ENCODE measurements around the gene CNTN5. TPM values are rescaled to one million over a fixed set of nuclear protein-coding genes. Genes with fewer than 3 reads are reported as not detected.

Gene CNTN5
- polyA plus RNA-seq, 1 of the 3 experiments (the other 2 are of a cell fraction) = not detected

- no peaks in the 10 kb centered on the region for H3K79me2 ChIP-seq (ENCODE audit: insufficient read depth)
- no peak overlapping the region for H2AFZ ChIP-seq (ENCODE audit: low read depth)
- no peak for DNase-seq
- H3K9me2 ChIP-seq = no peaks in the 10 kb centered on the region
- TF ChIP-seq SMC3 (IDR thresholded peaks at IDR 0.05; ENCODE audit: low read depth, low read length) (no peak), GATA2 (CRISPR knock-in tag; IDR thresholded peaks at IDR 0.05) (no peak), ZBTB33 (IDR thresholded peaks at IDR 0.05; ENCODE audit: borderline replicate concordance, low read depth) (no peak), RCOR1 (IDR thresholded peaks at IDR 0.05; ENCODE audit: low read length) (no peak), CTCF (IDR thresholded peaks at IDR 0.05) (no peak), REST (IDR thresholded peaks at IDR 0.05; ENCODE audit: low read depth, low read length) (no peak), FOXJ3 (CRISPR knock-in tag; IDR thresholded peaks at IDR 0.05) (no peak), TCF12 (IDR thresholded peaks at IDR 0.05) (no peak), YY1 (IDR thresholded peaks at IDR 0.05; ENCODE audit: low read depth) (no peak), GABPA (IDR thresholded peaks at IDR 0.05; ENCODE audit: low read depth) (no peak)
- 2% methylated on average over 1 of the region's 1 CpG for WGBS (ENCODE audit: low lambda C conversion rate)
- no peaks in the 10 kb centered on the region for H4K20me1 ChIP-seq (ENCODE audit: insufficient read depth)
- H3K9me3 ChIP-seq = no peaks in the 10 kb centered on the region
- no peaks in the 10 kb centered on the region for H3K27me3 ChIP-seq (ENCODE audit: insufficient read depth)
- ChIA-PET CTCF (no interaction called here), POLR2A (no interaction called here)
- no peak overlapping the region for H3K4me2 ChIP-seq
- H3K9ac ChIP-seq = no peak overlapping the region
- no peaks in the 10 kb centered on the region for H3K4me1 ChIP-seq (ENCODE audit: control insufficient read depth in 1 of 2, insufficient read depth in 2 of 2, low read depth in 1 of 2, low read length in 1 of 2)
- H3K36me3 ChIP-seq (replicated peaks in 1 of 2; ENCODE audit: control insufficient read depth in 1 of 2, insufficient read depth in 2 of 2, low read length in 1 of 2) = no peaks in the 10 kb centered on the region
- no peak overlapping the region for H3K4me3 ChIP-seq (ENCODE audit: low read depth in 2 of 2, low read length in 1 of 2)
- no peaks in the 10 kb centered on the region for H3F3A ChIP-seq (replicated peaks; ENCODE audit: insufficient read depth)
- H3K27ac ChIP-seq (ENCODE audit: low read depth in 2 of 2, low read length in 1 of 2) = no peak overlapping the region
These were observed 580.4 kb downstream of the CNTN5 start for GRCh38 chr11:99601179-99601578.

GRCh38 chr11:99614352-99614751 lies 593.6 kb downstream of the CNTN5 start:
- Histone ChIP-seq H3F3A (replicated peaks; ENCODE audit: insufficient read depth) (no peaks in the 10 kb centered on the region), H3K4me3 (ENCODE audit: low read depth in 2 of 2, low read length in 1 of 2) (no peak overlapping the region), H3K79me2 (ENCODE audit: insufficient read depth) (no peaks in the 10 kb centered on the region), H3K36me3 (replicated peaks in 1 of 2; ENCODE audit: control insufficient read depth in 1 of 2, insufficient read depth in 2 of 2, low read length in 1 of 2) (no peaks in the 10 kb centered on the region), H3K4me1 (ENCODE audit: control insufficient read depth in 1 of 2, insufficient read depth in 2 of 2, low read depth in 1 of 2, low read length in 1 of 2) (no peaks in the 10 kb centered on the region), H4K20me1 (ENCODE audit: insufficient read depth) (no peaks in the 10 kb centered on the region), H3K4me2 (no peak overlapping the region), H3K27me3 (ENCODE audit: insufficient read depth) (no peaks in the 10 kb centered on the region; the same call in 1 of the 2 replicates), H3K9me3 (no peaks in the 10 kb centered on the region), H2AFZ (ENCODE audit: low read depth) (no peak overlapping the region), H3K9me2 (no peaks in the 10 kb centered on the region), H3K27ac (ENCODE audit: low read depth in 2 of 2, low read length in 1 of 2) (no peak overlapping the region), H3K9ac (no peak overlapping the region)
- 4% methylated on average over 3 of the region's 3 CpGs for WGBS (ENCODE audit: low lambda C conversion rate)
- no peak for DNase-seq
- POLR2A ChIA-PET = no interaction called here
- CTCF ChIA-PET = no interaction called here
- TF ChIP-seq JUND (IDR thresholded peaks at IDR 0.05) (no peak), USF2 (IDR thresholded peaks at IDR 0.05; ENCODE audit: borderline replicate concordance, low read depth, low read length) (no peak), EZH2phosphoT487 (IDR thresholded peaks at IDR 0.05; ENCODE audit: borderline replicate concordance, low read depth) (no peak), TCF12 (IDR thresholded peaks at IDR 0.05) (no peak), MEF2A (IDR thresholded peaks at IDR 0.05; ENCODE audit: borderline replicate concordance, low read depth) (no peak), FOSL2 (IDR thresholded peaks at IDR 0.05; ENCODE audit: borderline replicate concordance, low read depth) (no peak), CHD2 (IDR thresholded peaks at IDR 0.05; ENCODE audit: low read length, partially characterized antibody) (no peak), GATA2 (CRISPR knock-in tag; IDR thresholded peaks at IDR 0.05) (no peak), YY1 (IDR thresholded peaks at IDR 0.05; ENCODE audit: low read depth) (no peak), NRF1 (IDR thresholded peaks at IDR 0.05; ENCODE audit: low read depth, low read length) (no peak), CTCF (IDR thresholded peaks at IDR 0.05) (no peak)

Data from SK-N-SH (cell line).